Measurements from ENCODE around the gene HPS3. TPM values are rescaled to one million over a fixed set of nuclear protein-coding genes. Genes with fewer than 3 reads are reported as not detected.
"Not testable (repeated sequence)": the region's sequence is repeated elsewhere in the genome, so short reads cannot be mapped to it uniquely, and the experiment has no call there.

HPS3 gene
- total RNA-seq, 2 donors from 2014 or later = 22.3 to 23.2 TPM

- DNase-seq (ENCODE audit: low spot score in 2 of 2) = no peak
- no peak overlapping the region for H3K27ac Mint-ChIP-seq
- H3K36me3 Mint-ChIP-seq = peaks cover 3 to 6% of the 10 kb centered on the region in 2 donors
- no peak for ATAC-seq
- no peaks in the 10 kb centered on the region for H3K9me3 Mint-ChIP-seq
These were observed 31.4 kb downstream of the HPS3 start for GRCh38 chr3:149160754-149161300.

- H3K9me3 Mint-ChIP-seq = no peaks in the 10 kb centered on the region
- no peak for DNase-seq (ENCODE audit: low spot score in 2 of 2)
- ATAC-seq = no peak
- no peak overlapping the region for H3K27ac Mint-ChIP-seq
- H3K36me3 Mint-ChIP-seq = peaks cover 6 to 7% of the 10 kb centered on the region in 2 donors
These were observed 32.6 kb downstream of the HPS3 start for GRCh38 chr3:149162007-149162406.

GRCh38 chr3:149163066-149163465 is 33.6 kb downstream of the HPS3 start:
- H3K36me3 Mint-ChIP-seq = peaks cover 6 to 9% of the 10 kb centered on the region in 2 donors
- no peak for DNase-seq (ENCODE audit: low spot score in 2 of 2)
- H3K9me3 Mint-ChIP-seq = no peaks in the 10 kb centered on the region
- H3K27ac Mint-ChIP-seq = no peak overlapping the region
- no peak for ATAC-seq

GRCh38 chr3:149167898-149168297 is 38.5 kb downstream of the HPS3 start:
- peaks cover 7 to 15% of the 10 kb centered on the region in 2 donors for H3K36me3 Mint-ChIP-seq
- no peaks in the 10 kb centered on the region for H3K9me3 Mint-ChIP-seq
- ATAC-seq (no peak), DNase-seq (ENCODE audit: low spot score in 2 of 2) (no peak)
- no peak overlapping the region for H3K27ac Mint-ChIP-seq

- Mint-ChIP-seq H3K9me3 (no peaks in the 10 kb centered on the region), H3K36me3 (peaks cover 7 to 20% of the 10 kb centered on the region in 2 donors), H3K27ac (no peak overlapping the region)
- DNase-seq (ENCODE audit: low spot score in 2 of 2) (no peak), ATAC-seq (no peak)
These were observed 41.2 kb downstream of the HPS3 start for GRCh38 chr3:149170672-149171071.

GRCh38 chr3:149174901-149175300 is 45.5 kb downstream of the HPS3 start:
- H3K36me3 Mint-ChIP-seq = peaks cover 6 to 7% of the 10 kb centered on the region in 2 donors
- H3K9me3 Mint-ChIP-seq = no peaks in the 10 kb centered on the region
- H3K27ac Mint-ChIP-seq = peak overlapping the region in 1 of 2 donors; percentile 24
- ATAC-seq (peak; percentile 77 to 100), DNase-seq (ENCODE audit: low spot score in 2 of 2) (peak in 1 of 2 donors; percentile 19)

- no peak for ATAC-seq
- peaks cover 0 to 6% of the 10 kb centered on the region in 2 donors for H3K36me3 Mint-ChIP-seq
- no peak overlapping the region for H3K27ac Mint-ChIP-seq
- no peaks in the 10 kb centered on the region for H3K9me3 Mint-ChIP-seq
- no peak for DNase-seq (ENCODE audit: low spot score in 2 of 2)
These were observed 47.7 kb downstream of the HPS3 start for GRCh38 chr3:149177122-149177521.

- ATAC-seq (no peak), DNase-seq (ENCODE audit: low spot score in 2 of 2) (no peak)
- H3K9me3 Mint-ChIP-seq = no peaks in the 10 kb centered on the region
- H3K27ac Mint-ChIP-seq = no peak overlapping the region
- H3K36me3 Mint-ChIP-seq = peaks cover 0 to under 1% of the 10 kb centered on the region in 2 donors
These were observed 49.8 kb downstream of the HPS3 start for GRCh38 chr3:149179220-149179619.

GRCh38 chr3:149180057-149180573 is 50.7 kb downstream of the HPS3 start:
- no peaks in the 10 kb centered on the region for H3K9me3 Mint-ChIP-seq
- DNase-seq (ENCODE audit: low spot score in 2 of 2) (no peak), ATAC-seq (peak in 1 of 2 donors; percentile 24)
- no peaks in the 10 kb centered on the region for H3K36me3 Mint-ChIP-seq
- no peak overlapping the region for H3K27ac Mint-ChIP-seq

- ATAC-seq (no peak), DNase-seq (ENCODE audit: low spot score in 2 of 2) (no peak)
- Mint-ChIP-seq H3K9me3 (no peaks in the 10 kb centered on the region), H3K27ac (no peak overlapping the region), H3K36me3 (no peaks in the 10 kb centered on the region)
These were observed 51.7 kb downstream of the HPS3 start for GRCh38 chr3:149181182-149181581.

GRCh38 chr3:149186219-149186618 is 56.8 kb downstream of the HPS3 start:
- ATAC-seq (no peak), DNase-seq (ENCODE audit: low spot score in 2 of 2) (no peak)
- Mint-ChIP-seq H3K27ac (no peak overlapping the region), H3K9me3 (no peaks in the 10 kb centered on the region), H3K36me3 (no peaks in the 10 kb centered on the region)

- H3K36me3 Mint-ChIP-seq = no peaks in the 10 kb centered on the region
- DNase-seq (ENCODE audit: low spot score in 2 of 2) = no peak
- H3K9me3 Mint-ChIP-seq = no peaks in the 10 kb centered on the region
- ATAC-seq = no peak
- no peak overlapping the region for H3K27ac Mint-ChIP-seq
These were observed 57.3 kb downstream of the HPS3 start for GRCh38 chr3:149186721-149187120.

GRCh38 chr3:149188494-149188893 is 59.1 kb downstream of the HPS3 start:
- no peak for ATAC-seq
- Mint-ChIP-seq H3K27ac (no peak overlapping the region), H3K36me3 (no peaks in the 10 kb centered on the region), H3K9me3 (no peaks in the 10 kb centered on the region)
- no peak for DNase-seq (ENCODE audit: low spot score in 2 of 2)

- DNase-seq (ENCODE audit: low spot score in 2 of 2) (no peak), ATAC-seq (no peak)
- no peaks in the 10 kb centered on the region for H3K36me3 Mint-ChIP-seq
- H3K9me3 Mint-ChIP-seq = no peaks in the 10 kb centered on the region
- H3K27ac Mint-ChIP-seq = no peak overlapping the region
These were observed 65.8 kb downstream of the HPS3 start for GRCh38 chr3:149195221-149195620.

- not testable (repeated sequence) for H3K27ac Mint-ChIP-seq; H3K9me3 Mint-ChIP-seq; DNase-seq (ENCODE audit: low spot score in 2 of 2); ATAC-seq; H3K36me3 Mint-ChIP-seq
These were observed 67.6 kb downstream of the HPS3 start for GRCh38 chr3:149196805-149197592.

- DNase-seq (ENCODE audit: low spot score in 2 of 2) (no peak), ATAC-seq (no peak)
- no peaks in the 10 kb centered on the region for H3K36me3 Mint-ChIP-seq
- H3K27ac Mint-ChIP-seq = no peak overlapping the region
- no peaks in the 10 kb centered on the region for H3K9me3 Mint-ChIP-seq
These were observed 68.2 kb downstream of the HPS3 start for GRCh38 chr3:149197669-149198068.

- Mint-ChIP-seq H3K27ac (no peak overlapping the region), H3K36me3 (no peaks in the 10 kb centered on the region), H3K9me3 (no peaks in the 10 kb centered on the region)
- DNase-seq (ENCODE audit: low spot score in 2 of 2) (no peak), ATAC-seq (no peak)
These were observed 69.2 kb downstream of the HPS3 start for GRCh38 chr3:149198611-149199010.

- no peak overlapping the region for H3K27ac Mint-ChIP-seq
- H3K9me3 Mint-ChIP-seq = no peaks in the 10 kb centered on the region
- ATAC-seq = no peak
- H3K36me3 Mint-ChIP-seq = no peaks in the 10 kb centered on the region
- DNase-seq (ENCODE audit: low spot score in 2 of 2) = no peak
These were observed 70.0 kb downstream of the HPS3 start for GRCh38 chr3:149199474-149199873.

All from activated naive CD4-positive, alpha-beta T cell treated with anti-CD3 and anti-CD28 coated beads, Interleukin-2, amount 50 U/mL, for 72 hours (primary cell).